Measurements from ENCODE around the gene SERPINE3.

The SERPINE3 gene

DNA sequence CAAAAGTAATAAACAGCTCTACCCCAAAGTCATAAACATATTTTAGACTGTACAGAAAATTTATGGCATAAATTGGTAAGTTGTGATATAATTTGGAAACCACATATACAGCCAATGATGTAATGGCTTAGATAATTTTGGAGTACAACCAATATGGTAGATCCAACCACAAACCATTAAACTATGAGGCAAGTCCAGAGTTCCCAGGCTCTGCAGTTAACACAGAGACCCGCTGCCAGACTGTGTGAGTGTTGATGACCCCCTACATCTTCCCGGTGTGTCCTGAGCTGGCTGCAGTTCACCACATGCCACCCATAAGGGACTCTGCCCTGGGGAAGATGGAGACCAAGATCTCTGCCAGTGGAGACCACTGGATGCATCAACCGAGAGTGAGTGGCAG is 9.9 kb upstream of the SERPINE3 start:
- no peak for DNase-seq

DNA sequence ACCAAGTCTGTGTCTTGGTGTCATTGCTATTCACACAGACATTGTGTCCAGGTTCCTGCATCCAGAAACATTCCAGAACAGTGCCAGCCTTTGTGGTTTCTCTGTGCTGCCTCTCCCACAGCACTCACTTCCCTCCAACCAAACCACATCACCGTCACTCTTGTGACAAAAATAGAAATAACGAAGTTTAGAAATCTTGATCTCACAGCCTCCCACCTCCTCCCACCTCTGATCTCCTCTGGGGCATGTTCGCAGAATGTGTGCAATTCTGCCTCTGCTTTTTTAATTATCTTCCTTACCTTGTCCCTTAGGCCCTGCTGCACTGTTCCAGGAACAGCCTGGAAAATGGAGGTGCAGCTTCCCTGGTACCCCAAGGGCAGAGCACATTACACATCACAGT is 8.7 kb upstream of the SERPINE3 start:
- DNase-seq, result peak; percentile 82

DNA sequence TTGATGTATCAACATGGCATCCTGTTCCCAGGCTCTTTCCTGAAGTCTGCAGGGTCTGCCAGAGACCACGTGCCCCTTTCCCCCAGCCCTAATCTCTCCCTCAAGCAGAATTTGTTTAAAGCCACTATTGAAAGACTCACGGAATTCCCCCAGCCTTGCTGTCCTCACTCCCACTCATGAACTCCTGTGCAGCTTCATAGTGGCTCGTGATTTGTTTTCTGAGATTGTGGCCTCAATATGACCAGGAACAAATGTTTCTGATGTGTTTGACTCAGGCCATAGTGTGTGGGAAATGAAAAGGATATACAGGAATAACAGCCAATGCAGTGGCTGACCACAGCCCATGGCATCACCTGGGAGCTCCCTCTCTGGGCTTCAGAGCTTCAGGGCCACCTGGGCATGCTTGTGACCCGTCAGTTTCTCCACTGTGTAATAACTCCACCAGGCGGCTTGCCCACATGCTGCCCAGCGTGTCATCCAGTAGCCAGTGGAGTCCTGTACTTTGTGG is 8.1 kb upstream of the SERPINE3 start:
- DNase-seq, result no peak

DNA sequence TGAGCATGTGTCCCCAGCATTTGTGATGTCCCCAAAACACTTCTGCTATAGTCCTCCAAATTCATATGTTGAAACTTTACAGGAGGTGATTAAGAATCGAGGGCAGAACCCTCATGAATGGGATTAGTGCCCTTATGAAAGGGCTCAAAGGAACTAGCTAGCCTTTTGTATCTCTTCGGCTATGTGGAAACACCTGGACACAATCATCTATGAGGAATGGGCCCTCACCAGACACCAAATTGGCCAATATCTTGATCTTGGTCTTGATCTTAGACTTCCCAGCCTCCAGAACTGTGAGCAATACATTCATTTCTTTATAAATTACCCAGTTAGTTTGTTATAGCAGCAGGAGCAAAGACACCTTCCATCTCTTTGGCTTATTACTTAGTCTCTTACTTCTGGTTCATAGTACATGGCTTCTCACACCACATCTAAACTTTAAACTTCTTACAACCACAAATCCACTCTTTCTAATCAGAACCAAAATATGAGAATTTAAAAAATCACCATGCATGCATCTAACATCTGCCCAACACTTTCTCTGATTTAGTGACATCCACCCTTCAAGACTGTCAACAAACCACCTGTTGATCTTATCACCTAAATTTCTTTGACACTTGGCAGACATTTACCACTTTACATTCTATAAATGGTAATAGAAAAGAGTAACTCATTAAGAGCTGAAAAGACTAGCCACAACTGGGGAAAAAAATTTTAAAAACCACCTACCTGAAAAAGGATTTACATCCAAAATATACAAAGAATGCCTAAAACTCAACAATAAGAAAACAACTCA is 6.7 kb upstream of the SERPINE3 start:
- no peak for DNase-seq

DNA sequence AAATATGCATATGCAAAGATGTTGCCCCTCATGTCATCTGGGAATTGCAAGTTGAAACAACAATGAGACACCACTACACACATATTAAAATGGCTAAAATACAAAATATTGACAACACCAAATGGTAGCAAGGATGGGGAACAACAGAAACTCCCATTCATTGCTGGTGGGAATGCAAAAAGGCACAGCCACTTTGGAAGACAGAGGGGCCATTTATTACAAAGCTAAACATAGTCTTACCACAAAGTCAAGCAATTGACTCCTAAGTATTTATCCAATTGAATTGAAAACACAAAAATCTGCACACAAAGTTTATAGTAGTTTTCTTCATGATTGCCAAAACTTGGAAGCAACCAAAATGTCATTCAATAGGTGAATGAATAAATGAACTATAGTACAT is 6.1 kb upstream of the SERPINE3 start:
- DNase-seq, result no peak

DNA sequence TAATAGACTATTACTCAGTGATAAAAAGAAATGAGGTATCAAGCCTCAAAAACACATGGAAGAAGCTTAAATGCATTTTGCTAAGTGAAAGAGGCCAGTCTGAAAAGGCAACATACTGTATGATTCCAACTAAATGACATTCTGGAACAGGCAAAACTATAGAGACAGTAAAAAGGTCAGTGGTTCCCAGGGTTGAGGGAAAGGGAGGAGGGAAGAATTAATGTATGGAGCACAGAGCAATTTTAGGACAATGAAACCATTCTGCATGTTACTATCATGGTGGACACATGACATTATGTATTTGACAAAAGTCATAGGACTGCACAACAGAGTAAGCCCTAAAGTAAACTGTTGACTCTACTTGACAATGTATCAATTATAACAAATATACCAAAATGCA is 5.7 kb upstream of the SERPINE3 start:
- DNase-seq, result no peak

DNA sequence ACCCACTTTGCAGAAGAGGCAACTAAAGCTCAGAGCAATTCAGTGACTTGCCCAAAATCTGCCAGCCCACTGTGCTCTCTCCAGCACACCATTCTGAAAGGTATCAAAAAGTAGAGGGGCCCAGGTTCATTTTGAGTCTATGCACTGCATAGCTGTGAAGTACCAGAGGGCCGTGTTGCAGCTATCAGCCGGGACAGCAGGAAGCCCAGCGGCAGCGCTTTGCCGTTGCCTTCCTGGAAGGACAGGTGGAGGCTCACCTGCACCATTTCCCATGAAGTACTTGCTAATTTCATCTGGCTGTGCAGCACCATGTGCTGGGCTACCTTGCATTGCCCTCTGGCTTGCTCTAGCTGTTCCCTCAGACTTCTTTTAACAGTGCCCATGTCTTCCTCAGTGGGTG is 2.7 kb upstream of the SERPINE3 start:
- no peak for DNase-seq

DNA sequence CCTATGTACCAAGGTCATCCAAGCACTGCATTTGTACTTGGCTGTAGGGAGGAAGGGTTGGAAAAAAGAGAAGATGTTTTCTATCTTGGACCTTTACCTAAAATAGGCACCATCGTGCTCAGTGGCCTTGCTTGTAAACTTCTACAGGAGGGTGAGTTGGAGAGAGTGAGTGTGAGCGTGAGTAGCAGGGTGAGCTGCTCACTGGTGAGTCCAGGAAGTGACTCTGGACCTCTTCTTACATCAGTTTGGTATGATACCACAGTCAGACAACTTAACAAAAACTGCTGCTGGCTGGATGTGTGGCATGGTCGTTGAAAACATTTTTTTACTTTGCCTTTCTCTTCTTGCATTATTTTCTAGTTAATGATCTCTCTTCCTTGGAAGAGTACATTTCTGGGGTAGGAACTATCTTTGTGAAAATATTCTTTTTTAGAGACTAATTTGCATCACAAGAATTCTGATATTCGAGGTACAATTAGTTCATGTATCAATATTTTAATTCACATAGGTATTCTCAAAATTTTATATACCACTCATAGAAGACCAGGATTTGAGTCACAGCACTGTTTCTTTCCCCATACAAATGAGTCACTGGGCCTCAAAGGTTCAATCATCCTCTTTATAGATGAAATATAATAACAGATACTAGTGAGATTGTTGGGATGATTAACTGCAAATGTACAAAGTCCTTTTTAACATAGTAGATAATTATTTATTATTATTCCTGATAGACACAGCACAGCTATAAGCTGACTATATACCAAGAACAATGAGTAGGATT is 651 bp downstream of the SERPINE3 start:
- DNase-seq, result no peak

GRCh38 chr13:51341232-51341631 is 1.7 kb downstream of the SERPINE3 start:
- no peak for DNase-seq

GRCh38 chr13:51341791-51342190 is 2.3 kb downstream of the SERPINE3 start:
- no peak for DNase-seq

DNA sequence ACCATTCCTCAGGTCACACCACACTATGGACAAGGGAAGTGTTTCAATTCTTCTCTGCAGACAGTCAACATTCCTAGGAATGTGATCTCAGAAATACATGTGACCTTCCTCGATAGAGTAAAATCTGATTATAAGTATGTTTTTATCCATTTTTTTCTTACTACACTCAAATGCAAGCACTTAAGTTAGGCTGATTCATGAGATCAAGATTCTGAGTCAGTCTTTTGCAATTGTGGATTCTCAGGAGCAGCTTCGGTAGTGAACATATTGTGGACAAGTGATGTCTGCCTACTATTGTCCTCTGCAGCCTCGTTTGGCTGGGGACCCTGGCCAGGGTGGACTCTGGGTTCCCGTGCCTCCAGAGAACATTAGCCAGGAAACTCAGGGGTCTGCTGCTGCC is 3.2 kb downstream of the SERPINE3 start:
- DNase-seq, result no peak

- no peak for DNase-seq
Observed at GRCh38 chr13:51343475-51343874, 4.0 kb downstream of the SERPINE3 start.

DNA sequence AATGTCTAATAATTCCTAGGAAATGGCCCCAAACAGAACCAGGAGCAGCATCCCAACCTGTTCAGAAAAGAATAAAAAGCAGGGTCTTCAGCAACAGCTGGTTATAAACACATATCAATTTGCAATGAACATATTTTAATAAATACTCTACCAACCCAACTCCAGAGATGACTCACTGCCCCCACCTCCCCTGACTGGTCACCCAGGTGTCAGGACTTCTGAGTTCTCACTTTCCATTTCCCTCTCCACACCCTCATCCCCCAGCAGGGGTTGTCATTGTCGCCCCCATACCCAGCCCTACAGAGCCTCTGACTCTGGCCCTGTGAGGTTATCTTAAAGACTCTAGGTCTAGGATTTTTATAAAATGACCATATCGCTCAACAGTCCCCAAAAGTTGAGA is 6.9 kb downstream of the SERPINE3 start:
- no peak for DNase-seq

DNA sequence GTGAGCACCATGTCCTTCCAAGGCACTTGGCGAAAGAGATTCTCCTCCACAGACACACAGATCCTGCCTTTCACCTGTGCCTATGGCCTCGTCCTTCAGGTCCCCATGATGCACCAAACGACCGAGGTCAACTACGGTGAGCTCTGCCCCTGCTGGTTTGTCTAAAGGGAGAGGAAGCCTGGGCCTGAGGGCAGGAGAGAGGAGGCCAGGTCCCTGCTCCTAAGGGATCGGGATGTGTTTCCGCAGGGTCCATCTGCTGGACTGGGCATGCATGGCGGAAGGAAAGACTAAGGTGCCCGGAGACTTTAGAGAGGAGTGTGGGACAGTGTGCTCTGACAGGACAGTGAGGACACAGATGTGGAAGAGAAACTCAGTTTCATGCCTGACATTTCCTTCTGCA is 7.6 kb downstream of the SERPINE3 start:
- no peak for DNase-seq

- DNase-seq, result no peak
Observed at GRCh38 chr13:51348069-51348967, 8.8 kb downstream of the SERPINE3 start.

GRCh38 chr13:51349016-51349415 is 9.5 kb downstream of the SERPINE3 start:
- DNase-seq, result no peak

GRCh38 chr13:51355217-51355616 is 15.7 kb downstream of the SERPINE3 start:
- DNase-seq, result no peak

- no peak for DNase-seq
Observed at GRCh38 chr13:51357928-51358595, 18.6 kb downstream of the SERPINE3 start.

- no peak for DNase-seq
Observed at GRCh38 chr13:51359352-51359751, 19.9 kb downstream of the SERPINE3 start.

DNA sequence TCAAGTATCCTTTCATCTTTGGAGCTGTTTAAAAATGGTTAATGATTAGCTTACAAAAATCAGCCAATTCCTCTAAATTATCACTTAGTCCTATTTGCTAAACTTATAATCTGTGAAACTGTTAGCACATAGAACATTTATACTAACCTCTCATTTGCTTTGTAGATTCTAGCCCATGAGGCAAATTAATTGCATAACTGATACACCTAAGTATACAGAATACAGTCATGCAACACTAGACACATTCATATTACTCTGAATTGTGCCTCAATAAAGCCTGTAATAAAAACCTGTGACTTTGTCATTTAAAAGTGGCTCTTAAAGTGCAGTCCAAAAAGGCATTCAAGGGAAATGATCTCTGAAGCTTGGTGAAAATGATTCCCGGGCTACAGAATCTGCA is 21.0 kb downstream of the SERPINE3 start:
- no peak for DNase-seq

- DNase-seq, result no peak
Observed at GRCh38 chr13:51361106-51361505, 21.6 kb downstream of the SERPINE3 start.

DNA sequence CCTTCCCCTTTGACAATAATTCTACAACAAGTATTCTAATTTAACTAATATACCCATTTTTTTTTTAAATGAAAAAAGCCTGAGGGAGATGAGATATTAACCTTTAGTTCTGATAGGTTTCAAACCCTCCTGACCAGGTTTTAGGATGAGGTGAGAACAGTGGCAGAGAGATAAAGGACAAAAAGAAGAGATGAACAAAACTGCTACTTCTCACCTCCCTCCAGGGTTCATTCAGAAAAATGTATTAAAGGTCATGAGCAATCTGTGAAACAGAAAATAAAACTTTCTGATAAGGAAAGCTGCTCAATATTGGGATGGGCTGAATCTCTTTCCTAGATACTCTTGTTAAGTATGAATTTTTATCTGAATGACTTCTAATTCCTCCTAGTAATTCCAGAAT is 24.1 kb downstream of the SERPINE3 start:
- no peak for DNase-seq

All from kidney glomerular epithelial cell (primary cell).